HFF-Myc (cell line): ENCODE results near the gene TGIF2.

Experiments used
- DNase-seq: peaks from one replicate; pipeline ENCODE4 v3.0.0-alpha.2; 2011; ENCODE audit warnings: low read depth; ENCODE audit errors: extremely low read depth
- H3K4me3 ChIP-seq: replicated peaks from 2 replicates; pipeline ENCODE4 v1.5.1; 2011; ENCODE audit warnings: low read depth, mild to moderate bottlenecking, control low read depth, low read length
- TF ChIP-seq, protein P1 (sequence below): IDR thresholded peaks from 2 replicates; pipeline ENCODE4 v1.5.1; 2012; ENCODE audit warnings: mild to moderate bottlenecking, low read depth, low read length, control low read depth; ENCODE audit errors: missing control alignments

The TGIF2 gene

DNA sequence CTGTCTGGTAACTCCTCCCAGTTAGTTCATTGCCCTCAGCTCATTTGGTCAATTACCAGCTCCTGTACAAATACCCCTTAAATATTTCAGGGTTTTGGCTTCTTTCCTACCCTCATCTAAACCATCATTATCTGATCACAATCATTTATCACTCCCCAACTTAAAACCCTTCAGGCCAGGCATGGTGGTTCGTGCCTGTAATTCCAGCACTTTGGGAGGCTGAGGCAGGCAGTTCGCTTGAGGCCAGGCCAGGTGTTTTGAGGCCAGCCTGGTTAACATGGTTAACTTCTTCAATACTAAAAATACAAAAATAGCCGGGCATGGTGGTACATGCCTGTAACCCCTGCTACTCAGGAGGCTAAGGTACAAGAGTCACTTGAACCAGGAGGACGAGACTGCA, 9.4 kb downstream of the TGIF2 start:
- no peak for DNase-seq
- no peak overlapping the region for H3K4me3 ChIP-seq
- TF ChIP-seq, protein P1, sequence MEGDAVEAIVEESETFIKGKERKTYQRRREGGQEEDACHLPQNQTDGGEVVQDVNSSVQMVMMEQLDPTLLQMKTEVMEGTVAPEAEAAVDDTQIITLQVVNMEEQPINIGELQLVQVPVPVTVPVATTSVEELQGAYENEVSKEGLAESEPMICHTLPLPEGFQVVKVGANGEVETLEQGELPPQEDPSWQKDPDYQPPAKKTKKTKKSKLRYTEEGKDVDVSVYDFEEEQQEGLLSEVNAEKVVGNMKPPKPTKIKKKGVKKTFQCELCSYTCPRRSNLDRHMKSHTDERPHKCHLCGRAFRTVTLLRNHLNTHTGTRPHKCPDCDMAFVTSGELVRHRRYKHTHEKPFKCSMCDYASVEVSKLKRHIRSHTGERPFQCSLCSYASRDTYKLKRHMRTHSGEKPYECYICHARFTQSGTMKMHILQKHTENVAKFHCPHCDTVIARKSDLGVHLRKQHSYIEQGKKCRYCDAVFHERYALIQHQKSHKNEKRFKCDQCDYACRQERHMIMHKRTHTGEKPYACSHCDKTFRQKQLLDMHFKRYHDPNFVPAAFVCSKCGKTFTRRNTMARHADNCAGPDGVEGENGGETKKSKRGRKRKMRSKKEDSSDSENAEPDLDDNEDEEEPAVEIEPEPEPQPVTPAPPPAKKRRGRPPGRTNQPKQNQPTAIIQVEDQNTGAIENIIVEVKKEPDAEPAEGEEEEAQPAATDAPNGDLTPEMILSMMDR, result no peak

- no peak overlapping the region for H3K4me3 ChIP-seq
- DNase-seq, result no peak
- TF ChIP-seq, protein P1, result no peak
These were observed 10.7 kb downstream of the TGIF2 start for GRCh38 chr20:36584018-36584481.

DNA sequence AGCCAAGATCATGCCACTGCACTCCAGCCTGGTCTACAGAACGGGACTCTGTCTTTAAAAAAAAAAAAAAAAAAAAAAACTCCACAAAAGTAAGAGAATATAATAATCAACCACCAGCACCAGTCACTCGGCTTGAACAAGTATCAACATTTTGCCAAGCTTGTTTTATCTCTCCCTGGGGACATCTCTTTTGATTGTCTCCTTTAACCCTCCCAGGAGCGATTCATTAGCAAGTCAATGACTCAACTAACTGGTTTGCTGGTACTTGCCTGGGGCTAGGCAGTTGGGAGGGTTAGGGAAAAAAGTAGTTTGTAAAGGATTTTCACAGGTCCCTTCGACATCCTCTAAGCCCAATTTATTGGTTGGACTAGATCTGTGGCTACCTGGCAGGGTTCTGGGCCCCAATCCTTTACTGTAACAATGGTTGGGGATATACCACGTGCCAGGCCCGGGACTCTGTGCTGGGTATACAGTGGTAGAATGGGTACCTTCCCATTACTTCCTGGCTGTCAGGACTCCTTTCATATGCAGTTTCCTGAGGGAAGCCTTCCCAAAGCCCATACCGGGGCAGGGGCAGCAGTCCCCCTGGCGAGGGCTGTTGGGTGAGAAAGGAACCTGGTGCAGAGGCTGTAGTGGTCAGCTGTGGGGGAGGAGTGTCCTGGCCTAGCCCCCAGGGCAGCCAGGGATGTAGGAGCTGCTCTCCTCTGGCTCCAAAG, 12.2 kb downstream of the TGIF2 start:
- no peak overlapping the region for H3K4me3 ChIP-seq
- no peak for DNase-seq
- TF ChIP-seq, protein P1, result no peak

DNA sequence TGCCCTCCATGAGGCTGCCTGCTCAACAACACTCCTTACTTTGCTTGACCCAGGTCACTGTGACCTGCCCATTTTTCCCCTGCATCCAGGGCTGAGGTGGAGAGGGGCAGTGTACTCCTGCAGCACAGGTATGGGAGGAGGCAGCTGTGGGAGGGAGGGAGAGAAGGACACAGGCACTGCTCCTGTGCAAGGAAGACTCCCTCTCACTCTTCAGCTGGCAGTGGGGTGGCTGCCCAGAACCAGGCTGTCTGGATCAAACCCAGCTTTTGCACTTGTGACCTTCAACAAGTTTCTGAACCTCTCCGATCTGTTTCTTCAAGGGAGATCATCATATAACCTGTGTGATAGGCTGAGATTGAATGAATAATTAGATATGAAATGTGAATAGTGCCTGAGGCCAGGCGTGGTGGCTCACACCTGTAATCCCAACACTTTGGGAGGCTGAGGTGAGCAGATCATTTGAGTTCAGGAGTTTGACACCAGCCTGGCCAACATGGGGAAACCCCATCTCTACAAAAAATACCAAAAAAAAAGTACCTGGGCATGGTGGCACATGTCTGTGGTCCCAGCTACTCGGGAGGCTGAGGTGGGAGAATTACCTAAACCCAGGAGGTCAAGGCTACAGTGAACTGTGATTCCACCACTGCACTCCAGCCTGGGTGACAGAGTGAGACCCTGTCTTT, 14.1 kb downstream of the TGIF2 start:
- DNase-seq, result no peak
- no peak overlapping the region for H3K4me3 ChIP-seq
- TF ChIP-seq, protein P1, result no peak

GRCh38 chr20:36591281-36591680, 17.9 kb downstream of the TGIF2 start:
- TF ChIP-seq, protein P1, result no peak
- no peak overlapping the region for H3K4me3 ChIP-seq
- DNase-seq, result no peak

- TF ChIP-seq, protein P1, result peak; percentile 55
- no peak overlapping the region for H3K4me3 ChIP-seq
- DNase-seq, result no peak
These were observed 18.7 kb downstream of the TGIF2 start for GRCh38 chr20:36591854-36592641.
